ENCODE results near the gene TMEM239.

Gene TMEM239

DNA sequence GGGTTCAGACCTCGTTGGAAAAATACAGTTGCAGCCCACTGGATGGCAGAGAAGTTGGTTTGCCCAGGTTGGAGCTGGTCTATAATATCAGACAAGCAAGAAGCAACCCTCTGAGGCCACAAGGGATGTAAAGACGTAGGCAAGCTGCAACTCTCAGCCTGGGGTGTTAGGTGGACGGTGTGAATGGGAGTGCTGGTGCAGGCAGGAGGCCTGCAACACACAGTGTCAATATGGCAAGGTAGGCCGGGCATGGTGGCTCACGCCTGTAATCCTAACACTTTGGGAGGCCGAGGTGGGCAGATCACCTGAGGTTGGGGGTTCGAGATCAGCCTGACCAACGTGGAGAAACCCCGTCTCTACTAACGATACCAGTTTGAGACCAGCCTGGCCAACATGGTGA lies 34.9 kb downstream of the TMEM239 start:
- H3K9ac ChIP-seq (ENCODE audit: low read depth, low read length) = no peak overlapping the region
- H3K4me3 ChIP-seq (ENCODE audit: low read depth, low read length) = no peak overlapping the region
- no peak overlapping the region for H3K27ac ChIP-seq (ENCODE audit: low read depth, low read length)
- no peaks in the 10 kb centered on the region for H3K36me3 ChIP-seq (ENCODE audit: control insufficient read depth, insufficient read depth, low read length)
- H3K9me3 ChIP-seq (ENCODE audit: control insufficient read depth, insufficient read depth, low read length) = no peaks in the 10 kb centered on the region
- H3K4me1 ChIP-seq (ENCODE audit: control insufficient read depth, insufficient read depth, low read length) = no peaks in the 10 kb centered on the region
- H3K27me3 ChIP-seq (ENCODE audit: control insufficient read depth, insufficient read depth, low read length) = no peaks in the 10 kb centered on the region; the same call in 1 of the 2 replicates

DNA sequence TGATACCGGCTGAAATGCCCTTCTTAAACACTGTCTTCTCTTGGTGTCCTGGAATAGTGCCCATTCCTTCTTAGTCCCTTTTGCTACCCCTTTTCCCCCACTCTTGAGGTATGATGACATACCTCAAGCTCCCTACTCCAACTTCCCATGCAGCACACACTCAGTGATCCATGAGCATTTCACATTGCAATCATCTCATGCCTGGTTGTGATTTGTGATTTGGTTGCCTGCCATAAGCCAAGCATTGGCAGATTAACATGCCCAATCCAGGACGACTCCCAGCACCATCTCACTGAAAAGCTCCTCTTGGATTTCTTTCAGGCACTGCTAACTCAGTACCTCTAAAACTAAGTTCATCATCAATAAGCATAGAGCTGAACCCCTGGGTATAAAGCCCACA lies 42.4 kb downstream of the TMEM239 start:
- H3K36me3 ChIP-seq (ENCODE audit: control insufficient read depth, insufficient read depth, low read length) = no peaks in the 10 kb centered on the region
- H3K9ac ChIP-seq (ENCODE audit: low read depth, low read length) = no peak overlapping the region
- H3K4me3 ChIP-seq (ENCODE audit: low read depth, low read length) = no peak overlapping the region
- no peaks in the 10 kb centered on the region for H3K9me3 ChIP-seq (ENCODE audit: control insufficient read depth, insufficient read depth, low read length)
- H3K4me1 ChIP-seq (ENCODE audit: control insufficient read depth, insufficient read depth, low read length) = no peaks in the 10 kb centered on the region
- H3K27me3 ChIP-seq (ENCODE audit: control insufficient read depth, insufficient read depth, low read length) = no peaks in the 10 kb centered on the region
- no peak overlapping the region for H3K27ac ChIP-seq (ENCODE audit: low read depth, low read length)

DNA sequence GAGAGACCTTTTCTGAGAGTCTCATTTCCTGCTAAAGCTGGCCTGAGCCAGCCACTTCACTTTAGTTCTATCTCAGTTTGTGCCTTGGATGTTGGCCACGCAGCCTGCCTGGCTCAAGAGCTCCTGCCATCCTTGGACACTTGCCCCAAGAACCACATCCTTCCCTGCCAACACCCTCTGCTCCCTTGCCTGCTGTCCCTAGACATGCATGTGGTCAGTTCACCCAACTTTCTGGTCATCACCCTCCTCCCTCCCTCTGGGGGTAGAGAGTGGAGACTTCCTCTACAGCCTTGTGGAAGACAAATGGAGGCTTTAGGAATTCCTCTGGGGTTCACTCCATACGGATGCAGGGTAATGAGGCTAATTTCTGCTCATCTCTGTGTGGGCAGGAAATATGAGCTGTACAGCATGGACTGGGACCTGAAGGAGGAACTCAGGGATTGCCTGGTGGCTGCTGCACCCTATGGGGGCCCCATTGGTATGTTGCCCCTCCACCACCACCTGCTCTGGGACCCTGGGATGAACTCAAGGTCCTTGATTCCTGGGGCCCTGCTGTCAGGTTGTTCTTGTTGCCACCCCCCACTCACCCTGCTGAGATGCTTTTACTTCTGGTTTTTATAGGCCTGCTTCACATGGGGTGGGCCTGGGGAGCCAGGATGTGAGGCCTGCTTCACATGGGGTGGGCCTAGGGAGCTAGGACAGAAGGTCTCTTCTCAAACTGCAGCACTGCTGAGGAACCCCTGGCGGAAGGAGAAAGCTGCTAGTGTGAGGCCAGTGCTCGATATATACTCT lies 43.4 kb downstream of the TMEM239 start:
- Histone ChIP-seq H3K36me3 (ENCODE audit: control insufficient read depth, insufficient read depth, low read length) (no peaks in the 10 kb centered on the region), H3K9me3 (ENCODE audit: control insufficient read depth, insufficient read depth, low read length) (no peaks in the 10 kb centered on the region), H3K27me3 (ENCODE audit: control insufficient read depth, insufficient read depth, low read length) (no peaks in the 10 kb centered on the region), H3K4me3 (ENCODE audit: low read depth, low read length) (no peak overlapping the region), H3K27ac (ENCODE audit: low read depth, low read length) (no peak overlapping the region), H3K9ac (ENCODE audit: low read depth, low read length) (no peak overlapping the region), H3K4me1 (ENCODE audit: control insufficient read depth, insufficient read depth, low read length) (no peaks in the 10 kb centered on the region)

DNA sequence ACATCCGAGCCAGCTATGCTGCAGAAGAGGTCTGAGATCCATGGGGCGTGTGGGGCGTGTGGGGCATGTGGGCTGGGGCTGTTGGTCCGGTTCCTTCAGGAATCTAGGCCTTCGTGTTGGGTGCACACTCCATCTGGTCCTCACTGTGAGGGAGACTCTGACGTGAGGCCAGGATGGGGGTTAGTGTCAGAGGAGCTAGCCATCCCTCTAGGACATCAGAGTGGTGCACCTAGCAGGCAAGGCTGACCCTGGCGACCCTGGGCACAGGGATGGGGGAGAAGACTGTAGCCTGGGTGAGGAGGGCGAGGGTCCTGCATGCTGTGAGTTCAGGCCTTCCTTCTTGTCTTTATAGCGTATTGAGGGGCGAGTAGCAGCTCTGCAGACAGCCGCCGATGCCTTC lies 48.5 kb downstream of the TMEM239 start:
- H3K9me3 ChIP-seq (ENCODE audit: control insufficient read depth, insufficient read depth, low read length) = no peaks in the 10 kb centered on the region
- no peak overlapping the region for H3K4me3 ChIP-seq (ENCODE audit: low read depth, low read length)
- no peak overlapping the region for H3K27ac ChIP-seq (ENCODE audit: low read depth, low read length)
- H3K27me3 ChIP-seq (ENCODE audit: control insufficient read depth, insufficient read depth, low read length) = no peaks in the 10 kb centered on the region
- peaks cover 10% of the 10 kb centered on the region; the same call in 1 of the 2 replicates for H3K36me3 ChIP-seq (ENCODE audit: control insufficient read depth, insufficient read depth, low read length)
- no peaks in the 10 kb centered on the region for H3K4me1 ChIP-seq (ENCODE audit: control insufficient read depth, insufficient read depth, low read length)
- no peak overlapping the region for H3K9ac ChIP-seq (ENCODE audit: low read depth, low read length)

DNA sequence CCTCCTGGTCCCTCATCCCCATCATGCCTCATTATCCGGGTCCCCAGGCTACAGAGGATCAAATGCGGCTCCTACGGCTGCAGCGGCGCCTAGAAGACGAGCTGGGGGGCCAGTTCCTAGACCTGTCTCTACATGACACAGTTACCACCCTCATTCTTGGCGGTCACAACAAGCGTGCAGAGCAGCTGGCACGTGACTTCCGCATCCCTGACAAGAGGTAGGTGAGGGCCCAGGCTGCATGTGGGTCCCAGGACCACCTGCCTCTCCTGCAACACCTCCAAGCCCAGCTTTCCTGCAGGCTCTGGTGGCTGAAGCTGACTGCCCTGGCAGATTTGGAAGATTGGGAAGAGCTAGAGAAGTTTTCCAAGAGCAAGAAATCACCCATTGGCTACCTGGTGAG lies 48.9 kb downstream of the TMEM239 start:
- H3K4me1 ChIP-seq (ENCODE audit: control insufficient read depth, insufficient read depth, low read length) = no peaks in the 10 kb centered on the region
- H3K27me3 ChIP-seq (ENCODE audit: control insufficient read depth, insufficient read depth, low read length) = no peaks in the 10 kb centered on the region
- H3K4me3 ChIP-seq (ENCODE audit: low read depth, low read length) = no peak overlapping the region
- H3K27ac ChIP-seq (ENCODE audit: low read depth, low read length) = no peak overlapping the region
- H3K9ac ChIP-seq (ENCODE audit: low read depth, low read length) = no peak overlapping the region
- no peaks in the 10 kb centered on the region for H3K9me3 ChIP-seq (ENCODE audit: control insufficient read depth, insufficient read depth, low read length)
- H3K36me3 ChIP-seq (ENCODE audit: control insufficient read depth, insufficient read depth, low read length) = peaks cover 10% of the 10 kb centered on the region; the same call in 1 of the 2 replicates

DNA sequence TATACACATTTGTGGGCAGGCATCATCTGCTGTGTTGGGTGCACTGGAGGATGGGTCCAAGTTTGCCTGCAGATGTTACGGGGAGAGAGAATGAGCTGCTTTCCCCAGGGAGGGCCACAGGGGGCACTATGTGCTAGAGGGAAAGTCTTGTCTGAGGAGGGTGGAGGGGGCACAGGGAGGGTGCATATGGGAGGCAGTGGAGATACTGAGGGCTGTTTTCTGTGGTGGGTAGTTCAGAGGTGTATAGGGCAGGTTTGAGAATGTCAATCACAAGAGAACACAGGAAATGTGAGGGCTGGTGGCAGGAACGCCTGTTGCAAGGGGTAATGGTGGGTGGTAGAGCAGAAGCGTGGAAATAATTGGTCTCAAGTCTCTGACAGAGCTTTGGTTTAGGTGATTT lies 49.5 kb downstream of the TMEM239 start:
- peaks cover 10% of the 10 kb centered on the region; the same call in 1 of the 2 replicates for H3K36me3 ChIP-seq (ENCODE audit: control insufficient read depth, insufficient read depth, low read length)
- H3K4me1 ChIP-seq (ENCODE audit: control insufficient read depth, insufficient read depth, low read length) = no peaks in the 10 kb centered on the region
- no peak overlapping the region for H3K9ac ChIP-seq (ENCODE audit: low read depth, low read length)
- H3K4me3 ChIP-seq (ENCODE audit: low read depth, low read length) = no peak overlapping the region
- peaks cover 4% of the 10 kb centered on the region; the same call in 1 of the 2 replicates for H3K27me3 ChIP-seq (ENCODE audit: control insufficient read depth, insufficient read depth, low read length)
- no peak overlapping the region for H3K27ac ChIP-seq (ENCODE audit: low read depth, low read length)
- H3K9me3 ChIP-seq (ENCODE audit: control insufficient read depth, insufficient read depth, low read length) = no peaks in the 10 kb centered on the region

DNA sequence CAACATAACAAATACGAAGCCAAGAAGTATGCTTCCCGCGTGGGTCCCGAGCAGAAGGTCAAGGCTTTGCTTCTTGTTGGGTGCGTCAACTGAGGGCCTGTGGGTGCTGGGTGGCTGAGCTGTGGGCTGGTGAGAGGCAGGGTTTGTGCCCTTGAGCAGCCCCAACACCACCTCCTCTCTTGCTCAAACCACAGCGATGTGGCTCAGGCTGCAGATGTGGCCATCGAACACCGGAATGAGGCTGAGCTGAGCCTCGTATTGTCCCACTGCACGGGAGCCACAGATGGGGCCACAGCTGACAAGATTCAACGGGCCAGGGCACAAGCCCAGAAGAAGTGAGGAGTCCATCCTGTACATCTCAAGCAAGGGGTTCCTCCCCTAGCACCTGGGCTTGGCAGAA lies 50.1 kb downstream of the TMEM239 start:
- Histone ChIP-seq H3K9ac (ENCODE audit: low read depth, low read length) (no peak overlapping the region), H3K9me3 (ENCODE audit: control insufficient read depth, insufficient read depth, low read length) (no peaks in the 10 kb centered on the region), H3K27ac (ENCODE audit: low read depth, low read length) (no peak overlapping the region), H3K36me3 (ENCODE audit: control insufficient read depth, insufficient read depth, low read length) (peaks cover 10% of the 10 kb centered on the region; the same call in 1 of the 2 replicates), H3K27me3 (ENCODE audit: control insufficient read depth, insufficient read depth, low read length) (peaks cover 10% of the 10 kb centered on the region), H3K4me3 (ENCODE audit: low read depth, low read length) (no peak overlapping the region), H3K4me1 (ENCODE audit: control insufficient read depth, insufficient read depth, low read length) (no peaks in the 10 kb centered on the region)

DNA sequence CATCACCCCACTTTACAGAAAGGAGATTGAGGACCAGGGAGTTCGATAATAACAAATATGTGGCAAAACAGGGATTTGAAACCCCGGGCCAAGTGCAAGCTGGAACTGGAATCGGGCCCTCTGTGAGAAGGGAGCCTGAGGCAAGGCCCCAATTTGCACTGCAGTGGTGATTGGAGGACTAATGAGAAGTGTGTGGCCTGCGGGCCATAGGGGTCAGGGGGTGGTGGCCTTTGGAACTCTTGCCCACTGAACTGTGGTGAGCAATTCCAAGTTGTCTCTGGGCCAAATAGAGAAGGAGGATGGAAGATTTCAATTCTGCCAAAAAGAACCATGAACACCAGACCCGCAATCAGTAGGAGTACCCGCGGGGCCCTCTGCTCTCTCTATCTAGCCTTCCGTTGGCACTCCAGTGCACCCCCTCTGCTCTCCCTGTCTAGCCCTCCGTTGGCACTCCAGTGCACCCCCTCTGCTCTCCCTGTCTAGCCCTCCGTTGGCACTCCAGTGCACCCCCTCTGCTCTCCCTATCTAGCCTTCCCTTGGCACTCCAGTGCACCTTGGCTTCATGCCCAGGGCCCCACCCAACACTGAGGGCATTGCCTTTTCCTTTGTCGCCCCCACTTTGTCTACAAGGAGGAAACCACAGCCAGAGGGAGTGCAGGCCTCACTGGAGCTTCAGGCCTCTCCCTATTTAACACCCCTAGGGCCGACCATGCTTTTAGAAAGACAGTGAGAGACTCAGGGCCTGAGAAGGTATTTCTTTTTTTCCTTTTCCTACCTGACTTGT lies 51.1 kb downstream of the TMEM239 start:
- Histone ChIP-seq H3K27ac (ENCODE audit: low read depth, low read length) (no peak overlapping the region), H3K4me1 (ENCODE audit: control insufficient read depth, insufficient read depth, low read length) (no peaks in the 10 kb centered on the region), H3K9ac (ENCODE audit: low read depth, low read length) (no peak overlapping the region), H3K36me3 (ENCODE audit: control insufficient read depth, insufficient read depth, low read length) (peaks cover 10% of the 10 kb centered on the region; the same call in 1 of the 2 replicates), H3K4me3 (ENCODE audit: low read depth, low read length) (no peak overlapping the region), H3K27me3 (ENCODE audit: control insufficient read depth, insufficient read depth, low read length) (peaks cover 20% of the 10 kb centered on the region), H3K9me3 (ENCODE audit: control insufficient read depth, insufficient read depth, low read length) (no peaks in the 10 kb centered on the region)

Data from HUES48 (cell line).